C4-2B (cell line): ENCODE results near the gene ADARB2.

Experiments
- ZFX ChIP-seq: fragments of 450-650 bp; IDR thresholded peaks from 2 replicates; pipeline ENCODE4 v1.6.1; 2017
- TF ChIP-seq, protein P1 (sequence below): fragments of 450-650 bp; conservative IDR thresholded peaks from 2 replicates; pipeline ENCODE4 v1.5.1; 2017; ENCODE audit warnings: mild to moderate bottlenecking

DNA sequence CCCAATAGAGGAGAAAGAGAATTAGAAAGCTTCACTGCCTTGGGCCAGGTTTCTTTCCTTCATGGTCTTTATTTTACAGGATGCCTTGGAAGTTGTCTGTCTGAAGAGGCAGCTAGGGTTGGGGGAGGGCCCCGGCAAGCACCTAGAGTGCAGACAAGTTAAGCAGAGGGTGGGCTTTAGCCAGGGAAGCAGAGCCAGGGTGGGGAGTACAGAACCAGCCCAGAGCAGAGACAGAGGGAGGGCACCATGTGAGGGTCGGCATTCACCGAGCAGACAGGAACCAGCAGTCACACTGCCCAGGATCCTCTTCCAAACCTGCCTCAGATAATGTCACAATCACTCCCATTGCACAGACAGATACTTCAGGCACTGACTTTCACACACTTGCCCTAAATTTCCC is 75.9 kb downstream of the ADARB2 start:
- TF ChIP-seq, protein P1, sequence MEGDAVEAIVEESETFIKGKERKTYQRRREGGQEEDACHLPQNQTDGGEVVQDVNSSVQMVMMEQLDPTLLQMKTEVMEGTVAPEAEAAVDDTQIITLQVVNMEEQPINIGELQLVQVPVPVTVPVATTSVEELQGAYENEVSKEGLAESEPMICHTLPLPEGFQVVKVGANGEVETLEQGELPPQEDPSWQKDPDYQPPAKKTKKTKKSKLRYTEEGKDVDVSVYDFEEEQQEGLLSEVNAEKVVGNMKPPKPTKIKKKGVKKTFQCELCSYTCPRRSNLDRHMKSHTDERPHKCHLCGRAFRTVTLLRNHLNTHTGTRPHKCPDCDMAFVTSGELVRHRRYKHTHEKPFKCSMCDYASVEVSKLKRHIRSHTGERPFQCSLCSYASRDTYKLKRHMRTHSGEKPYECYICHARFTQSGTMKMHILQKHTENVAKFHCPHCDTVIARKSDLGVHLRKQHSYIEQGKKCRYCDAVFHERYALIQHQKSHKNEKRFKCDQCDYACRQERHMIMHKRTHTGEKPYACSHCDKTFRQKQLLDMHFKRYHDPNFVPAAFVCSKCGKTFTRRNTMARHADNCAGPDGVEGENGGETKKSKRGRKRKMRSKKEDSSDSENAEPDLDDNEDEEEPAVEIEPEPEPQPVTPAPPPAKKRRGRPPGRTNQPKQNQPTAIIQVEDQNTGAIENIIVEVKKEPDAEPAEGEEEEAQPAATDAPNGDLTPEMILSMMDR = no peak
- no peak for TF ChIP-seq ZFX
